GM21529 (cell line): ENCODE data around the gene RAPGEF5.

Experiments used
- ATAC-seq: cut with Tn5 transposase; IDR thresholded peaks from one replicate; pipeline ENCODE4 v1.9.1; 2021; ENCODE audit not compliant: unreplicated experiment

RAPGEF5 gene

DNA sequence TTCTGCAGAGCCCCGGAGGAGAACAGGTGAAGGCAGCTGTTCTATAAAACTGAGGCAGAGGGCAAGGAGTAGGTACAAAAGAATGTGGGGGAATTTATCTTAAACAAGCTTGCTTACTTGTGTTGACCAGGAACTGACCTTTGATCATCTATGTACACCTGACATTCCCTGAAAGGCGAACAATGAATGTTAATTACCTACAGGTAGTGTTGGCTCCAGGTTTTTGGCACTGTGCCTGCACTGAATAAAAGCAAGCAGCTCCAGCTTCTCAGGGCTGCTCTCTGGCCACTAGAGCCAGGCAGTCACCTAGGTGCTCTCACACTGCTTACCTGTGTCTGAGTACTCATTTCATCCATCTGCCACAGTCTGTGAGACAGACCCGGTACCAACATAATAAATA, 87.0 kb downstream of the RAPGEF5 start:
- ATAC-seq, result no peak

DNA sequence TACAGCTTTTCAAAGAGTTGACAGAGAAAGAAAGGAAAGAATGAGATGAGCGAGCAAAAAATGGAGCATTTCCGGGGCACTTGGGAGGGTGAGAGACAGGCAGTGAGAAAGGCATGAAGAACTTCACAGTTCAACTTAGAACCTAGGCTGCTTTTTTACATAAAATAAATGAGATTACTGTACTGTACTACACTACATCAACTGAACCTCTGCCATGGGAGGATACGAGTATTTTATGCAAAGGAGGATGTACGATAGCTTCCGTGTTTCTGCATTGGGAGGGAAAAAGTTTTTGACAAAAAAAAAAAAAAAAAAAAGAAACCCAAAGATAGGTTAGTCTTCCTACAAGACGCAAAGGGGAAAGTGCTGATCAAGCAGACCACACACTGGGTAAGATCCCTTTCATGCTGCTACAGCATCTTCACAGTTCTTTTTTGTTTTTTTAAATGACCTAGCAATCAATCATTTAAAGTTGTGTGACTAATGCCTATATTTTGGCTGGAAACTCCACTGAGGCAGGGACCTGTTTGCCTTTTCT, 88.0 kb downstream of the RAPGEF5 start:
- ATAC-seq, result no peak

DNA sequence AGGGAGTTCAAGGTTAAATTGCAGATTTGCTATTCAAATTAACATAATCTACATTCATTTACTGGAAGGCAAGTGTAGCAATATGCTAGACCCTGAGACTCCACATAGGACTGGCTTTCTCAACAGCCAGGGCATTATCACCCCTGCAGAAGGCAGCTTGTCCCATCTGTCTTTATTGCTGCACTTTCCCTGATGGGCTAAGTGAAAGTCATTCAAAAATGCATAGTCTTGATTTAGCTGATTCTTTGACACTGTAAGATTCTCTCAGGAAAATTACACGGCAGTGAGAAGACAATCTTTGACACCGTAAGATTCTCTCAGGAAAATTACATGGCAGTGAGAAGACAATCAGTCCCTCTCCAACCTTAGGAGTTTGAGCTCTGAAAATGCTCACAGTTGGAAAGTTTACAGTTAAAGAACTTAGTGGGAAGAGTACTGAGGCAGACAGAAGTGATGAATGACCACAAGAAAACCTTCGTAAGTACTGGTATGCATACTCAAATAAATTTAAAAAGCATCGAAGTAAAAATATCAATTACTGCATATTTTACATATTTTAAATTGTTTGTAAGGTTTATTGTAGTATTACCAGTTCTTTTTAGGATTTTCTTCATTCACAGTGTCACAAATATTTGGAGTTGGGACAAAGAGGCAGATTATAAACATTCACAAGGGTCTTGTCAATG, 88.9 kb downstream of the RAPGEF5 start:
- ATAC-seq, result no peak

GRCh38 chr7:22262538-22262937, 94.4 kb downstream of the RAPGEF5 start:
- ATAC-seq, result no peak

DNA sequence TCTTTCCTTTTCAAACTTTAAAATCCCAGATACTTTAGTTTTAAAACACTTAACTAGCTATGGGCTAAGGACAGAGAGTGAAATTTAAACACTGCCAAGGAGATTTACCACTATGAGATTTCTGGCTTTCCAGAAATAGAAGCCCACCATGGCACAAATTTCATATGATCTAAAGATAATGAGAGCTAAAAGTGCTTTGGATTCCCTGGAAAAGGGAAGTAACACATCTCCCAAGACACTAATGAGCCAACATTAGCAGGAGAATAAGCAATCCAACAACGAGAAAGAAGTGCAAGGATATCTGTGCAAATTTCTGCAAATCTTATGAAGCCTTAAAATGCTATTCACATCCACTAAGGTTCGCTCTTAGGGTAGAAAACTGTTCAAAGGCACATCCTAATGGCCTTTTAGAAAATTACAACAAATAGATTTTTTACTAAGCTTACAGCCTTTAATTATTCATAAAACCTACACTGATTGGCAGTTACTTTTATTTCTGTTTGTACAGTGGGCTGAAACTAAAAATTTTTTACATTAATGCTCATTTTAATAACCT, 100.3 kb downstream of the RAPGEF5 start:
- ATAC-seq, result no peak

- no peak for ATAC-seq
Observed at GRCh38 chr7:22255834-22256233, 101.1 kb downstream of the RAPGEF5 start.

- ATAC-seq, result no peak
Observed at GRCh38 chr7:22255342-22255741, 101.6 kb downstream of the RAPGEF5 start.

DNA sequence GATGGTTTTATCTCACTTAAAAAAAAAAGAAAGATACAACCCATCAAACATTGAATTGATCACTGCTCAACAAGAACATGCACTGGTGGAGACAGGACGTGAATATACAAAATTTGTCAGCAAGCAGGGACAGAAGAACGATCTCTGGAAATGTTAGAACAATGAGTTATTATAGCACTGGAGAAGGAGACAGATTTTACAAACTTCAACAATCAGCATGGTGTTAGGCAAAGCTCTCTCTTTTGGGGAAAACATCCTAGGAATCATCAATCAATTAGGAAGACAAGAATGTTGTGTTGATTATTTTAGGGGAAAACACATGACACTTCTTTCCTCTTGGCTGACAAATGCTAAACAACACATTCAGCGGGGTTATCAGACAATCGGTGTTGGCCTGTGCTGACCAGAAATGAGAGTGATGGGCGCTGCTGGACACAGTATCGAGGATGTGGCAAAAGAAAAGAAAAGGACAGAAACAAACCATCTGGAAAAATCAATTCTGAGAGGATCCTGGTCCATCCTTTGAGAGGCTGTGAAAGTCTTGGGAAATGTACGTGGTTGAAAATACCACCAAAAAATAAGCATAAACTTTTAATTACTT, 103.9 kb downstream of the RAPGEF5 start:
- no peak for ATAC-seq

DNA sequence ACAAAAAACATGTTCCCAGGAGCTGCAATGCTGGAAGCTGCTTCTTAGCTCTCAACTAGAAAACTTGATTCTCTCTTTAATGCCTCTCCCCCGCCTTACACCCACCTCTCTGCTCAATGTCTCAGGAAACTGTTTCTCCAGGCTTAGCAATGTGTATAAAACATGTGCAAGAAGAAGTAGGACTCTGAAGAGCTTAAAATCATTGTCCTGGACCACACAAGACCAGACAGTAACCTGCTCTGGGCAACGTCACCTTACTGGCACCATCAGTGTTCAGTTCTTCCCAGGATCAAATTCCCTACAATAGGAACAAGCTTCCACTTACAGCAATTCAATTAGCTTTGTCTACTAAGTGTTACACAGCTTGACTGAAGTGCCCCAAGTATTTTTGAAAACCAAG, 104.9 kb downstream of the RAPGEF5 start:
- no peak for ATAC-seq

- no peak for ATAC-seq
Observed at GRCh38 chr7:22251281-22251680, 105.7 kb downstream of the RAPGEF5 start.

GRCh38 chr7:22250390-22250789, 106.6 kb downstream of the RAPGEF5 start:
- ATAC-seq, result no peak

DNA sequence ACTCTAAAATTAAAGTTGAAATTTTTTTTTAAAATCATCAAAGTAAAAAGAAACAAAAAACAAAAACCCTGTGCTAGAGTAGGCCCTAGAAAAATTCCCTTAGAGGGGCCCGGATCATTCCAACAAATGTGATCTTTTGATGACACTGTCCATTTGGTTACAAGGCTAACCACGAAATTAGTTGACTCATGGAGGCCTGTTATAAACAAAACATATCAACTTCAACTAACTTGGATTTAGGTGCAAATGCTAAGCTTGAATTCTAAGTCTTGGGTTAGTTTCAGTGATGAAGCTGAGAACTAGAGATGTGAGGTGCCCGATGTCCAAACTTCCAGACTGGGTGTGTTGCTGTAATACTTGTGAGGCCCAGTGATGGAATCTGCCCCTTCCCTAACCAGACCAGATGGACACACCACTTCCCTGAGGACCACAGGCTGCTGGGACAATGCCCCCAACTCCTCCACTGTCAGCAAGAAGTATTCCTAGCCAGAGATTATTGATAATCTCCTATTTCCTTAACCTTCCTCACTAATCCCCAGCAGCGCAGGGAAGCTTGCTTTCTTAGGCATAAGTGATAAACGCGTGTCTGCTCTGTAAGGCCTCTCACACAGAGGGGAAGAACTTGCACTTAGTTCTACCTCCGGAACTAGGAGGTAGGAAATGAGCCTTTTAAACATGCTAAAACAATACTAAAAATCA, 108.7 kb downstream of the RAPGEF5 start:
- ATAC-seq, result no peak

DNA sequence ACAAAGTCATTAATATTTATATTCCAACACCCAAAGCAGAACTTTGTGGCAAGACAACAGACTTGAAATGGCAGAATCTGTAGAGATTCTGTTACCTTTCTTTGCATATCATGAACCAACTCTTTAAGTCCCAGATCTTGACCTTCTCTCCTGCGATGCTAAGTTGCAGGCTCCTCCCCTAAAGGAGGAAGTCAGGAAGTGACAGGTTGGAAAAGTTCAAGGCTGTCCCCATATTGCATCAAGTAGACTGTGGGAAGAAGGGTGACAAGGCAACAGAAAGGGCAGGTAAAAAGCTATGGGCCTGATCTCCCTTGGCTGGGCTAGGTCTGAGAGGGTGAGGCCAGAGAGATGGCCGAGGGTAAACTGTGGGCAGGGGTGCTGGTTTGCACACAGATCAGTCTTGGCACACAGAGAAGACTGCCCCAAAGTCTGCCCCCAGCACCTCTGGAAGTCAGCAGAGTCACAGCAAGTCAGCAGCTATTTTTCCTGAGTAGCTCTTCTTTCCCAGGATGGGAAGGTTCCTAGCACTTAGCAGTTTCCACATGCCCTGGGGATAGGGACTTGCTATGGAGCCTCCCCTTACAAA, 115.1 kb downstream of the RAPGEF5 start:
- no peak for ATAC-seq

DNA sequence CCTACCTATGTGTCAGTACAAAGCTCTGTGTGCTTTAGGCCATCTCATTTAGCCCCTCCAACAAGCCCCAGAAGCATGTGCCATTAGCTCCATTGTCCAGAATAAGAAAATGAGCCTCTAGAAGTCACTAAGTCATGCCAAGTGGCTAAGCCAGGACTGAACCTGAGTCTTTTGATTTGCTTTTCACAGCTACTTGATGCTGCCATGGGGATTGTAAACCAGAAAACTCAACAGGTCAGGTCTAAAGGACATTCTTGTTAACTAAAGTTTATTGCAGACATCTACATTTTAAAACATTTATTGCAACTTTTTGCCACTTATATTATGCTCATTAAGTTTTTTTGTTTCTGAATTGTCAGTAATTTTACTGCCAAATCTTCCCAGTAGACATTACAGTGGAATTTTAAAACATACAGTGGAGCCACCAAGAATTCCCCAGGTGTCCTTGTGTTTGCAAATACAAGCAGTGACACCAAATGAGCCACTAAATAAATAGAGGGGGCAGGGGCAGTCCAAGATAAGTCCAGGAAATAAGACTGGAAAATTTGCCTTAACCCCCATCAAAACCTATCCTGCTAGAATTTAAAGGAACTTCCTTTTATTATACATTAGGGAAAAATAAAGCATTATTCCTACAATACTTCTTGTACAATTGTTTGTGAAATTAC, 115.9 kb downstream of the RAPGEF5 start:
- ATAC-seq, result no peak

DNA sequence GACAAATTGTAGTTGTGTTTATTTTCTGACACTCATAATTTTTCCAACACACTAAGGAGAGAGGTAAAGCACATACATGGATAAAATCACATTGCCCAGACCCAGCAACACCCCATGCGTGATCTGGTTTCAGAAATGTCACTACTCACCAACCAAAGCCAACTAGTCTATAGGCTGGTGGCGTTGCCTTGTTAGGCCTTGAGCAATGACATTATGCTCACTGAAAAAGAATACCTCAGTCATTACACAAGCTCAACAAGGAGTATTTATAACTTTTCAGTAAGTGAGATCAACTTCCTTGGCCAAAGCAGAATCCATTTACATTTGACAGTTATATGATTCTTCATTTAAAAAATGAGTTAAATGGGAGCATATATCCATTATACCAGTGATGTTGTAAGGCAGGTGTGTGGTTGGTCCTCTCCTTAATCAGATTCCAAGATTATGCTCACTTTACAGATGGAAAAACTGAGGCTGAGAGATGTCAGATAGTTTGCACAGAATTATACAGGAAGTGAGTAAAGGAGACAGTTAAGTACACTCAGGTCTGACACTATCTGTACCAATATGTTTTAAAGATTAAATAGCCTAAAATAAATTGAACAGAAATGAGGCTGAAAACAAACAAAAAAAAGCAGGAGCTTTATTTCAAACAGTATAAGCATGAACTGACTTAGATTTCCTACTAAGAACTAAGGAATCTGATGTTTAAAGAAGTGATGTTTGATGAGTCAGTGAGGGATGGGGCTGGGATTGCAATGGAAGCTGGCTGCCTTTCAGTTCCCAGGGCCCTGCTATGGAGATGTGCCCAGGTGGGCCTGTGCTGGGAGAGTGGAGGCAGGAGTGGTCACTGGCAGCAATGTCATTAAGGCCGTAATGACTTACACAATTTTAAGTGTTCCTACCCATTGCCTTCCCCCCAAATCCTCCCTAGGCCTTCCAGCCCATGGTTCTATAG, 118.3 kb downstream of the RAPGEF5 start:
- ATAC-seq, result no peak

DNA sequence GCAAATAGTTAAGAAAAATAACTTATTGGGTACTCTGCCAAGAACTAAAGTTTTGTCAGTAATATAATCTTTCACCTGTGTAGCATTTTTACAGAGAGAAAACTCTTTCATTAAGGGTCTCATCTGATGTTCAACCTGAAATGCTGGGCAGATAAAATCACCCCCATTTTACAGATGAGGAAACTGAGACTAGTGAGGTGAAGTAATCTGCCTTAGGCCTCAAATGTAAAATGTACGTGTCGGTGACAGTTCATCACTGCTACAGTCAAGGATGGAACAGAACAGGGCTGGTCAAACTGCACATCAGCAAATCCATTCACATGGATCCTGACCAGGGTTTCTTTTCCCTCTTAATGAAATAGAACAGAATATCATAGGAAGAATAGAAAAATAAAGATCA, 121.8 kb downstream of the RAPGEF5 start:
- no peak for ATAC-seq

- ATAC-seq, result no peak
Observed at GRCh38 chr7:22234227-22234626, 122.7 kb downstream of the RAPGEF5 start.

DNA sequence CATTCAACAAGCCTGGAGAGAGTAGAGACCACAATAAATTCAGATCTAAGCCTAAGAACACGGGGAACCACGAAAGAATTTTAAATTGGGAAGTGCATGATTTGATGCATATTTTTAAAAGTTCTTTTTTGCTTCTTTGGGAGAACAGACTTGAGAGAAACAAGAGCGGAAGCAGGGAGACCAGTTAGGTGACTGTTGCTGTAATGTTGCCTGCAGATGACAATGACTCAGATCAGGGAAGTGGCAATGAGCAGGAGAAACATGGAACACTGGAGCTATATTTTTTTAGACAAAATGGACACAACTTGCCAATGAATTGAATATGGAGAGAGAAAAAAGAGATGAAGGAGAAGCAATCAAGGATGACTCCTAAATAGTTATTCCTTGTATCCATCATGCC, 125.1 kb downstream of the RAPGEF5 start:
- ATAC-seq, result no peak

GRCh38 chr7:22231141-22231540, 125.8 kb downstream of the RAPGEF5 start:
- ATAC-seq, result no peak

- no peak for ATAC-seq
Observed at GRCh38 chr7:22230238-22230637, 126.7 kb downstream of the RAPGEF5 start.
